NT2/D1 (cell line): ENCODE measurements around the gene MPST.

Source experiments
- YY1 ChIP-seq: IDR thresholded peaks from 2 replicates; pipeline ENCODE4 v1.6.1; 2011; ENCODE audit not compliant: insufficient read length, insufficient read depth
- ZNF274 ChIP-seq: IDR thresholded peaks from 2 replicates; pipeline ENCODE4 v1.6.1; 2011; ENCODE audit warnings: mild to moderate bottlenecking, low read depth, low read length

DNA sequence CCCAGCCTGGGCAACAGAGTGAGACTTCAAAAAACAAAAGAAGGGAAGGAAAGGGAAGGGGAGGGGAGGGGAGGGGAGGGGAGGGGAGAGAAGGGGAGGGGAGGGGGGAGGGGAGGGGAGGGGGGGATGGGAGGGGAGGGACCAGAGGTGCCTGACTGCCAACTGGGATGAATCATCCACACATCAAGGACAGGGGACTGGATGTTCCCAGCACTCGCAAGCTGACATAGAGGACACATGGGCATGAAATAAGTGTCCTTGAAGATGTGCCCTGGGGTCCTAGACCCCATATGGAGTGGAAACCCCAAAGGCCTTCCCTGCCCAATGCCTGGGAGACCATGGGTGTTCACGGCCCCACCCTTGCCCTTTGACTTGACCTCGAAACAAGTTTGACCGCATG, 20.1 kb upstream of the MPST start:
- TF ChIP-seq ZNF274: no peak
- TF ChIP-seq YY1: no peak
